H1 (cell line): ENCODE measurements around the gene RMND5A. TPM values are rescaled to one million over a fixed set of nuclear protein-coding genes. Genes with fewer than 3 reads are reported as not detected.

Experiments used
- CTCF ChIA-PET: fragments of 300-600 bp; sonication (Branson Sonifier 250); formaldehyde crosslinking; loops from one replicate; lab custom pipeline; 2021; ENCODE audit not compliant: partially characterized antibody; lab: Charles Lee
- POLR2A ChIA-PET: fragments of 300-600 bp; sonication (Branson Sonifier 250); formaldehyde crosslinking; loops from one replicate; lab custom pipeline; 2021; ENCODE audit warnings: inconsistent platforms; ENCODE audit not compliant: partially characterized antibody; lab: Charles Lee
- DNase-seq, 2 experiments: peaks; one replicate each; pipeline versions ENCODE4 v3.0.0 to v3.0.0-alpha.2; 2010 to 2022; ENCODE audit warnings: low spot score in 2 of 2, low read depth in 1 of 2, mixed read lengths in 1 of 2
- FAIRE-seq: peaks from 2 replicates; lab custom pipeline; 2011; peaks lifted over from hg19 to GRCh38; lab: Jason Lieb, UNC
- H2AFZ ChIP-seq: 2 replicates; pipeline ENCODE4 v1.8.1; 2012; ENCODE audit warnings: low read length, inconsistent platforms
- H2AK5ac ChIP-seq: 2 replicates; pipeline ENCODE4 v1.6.1; 2013; ENCODE audit warnings: low read depth, low read length
- H2BK120ac ChIP-seq: replicated peaks from 2 replicates; pipeline ENCODE3; 2013; ENCODE audit warnings: low read depth, low read length, inconsistent platforms
- H2BK12ac ChIP-seq: 2 replicates; pipeline ENCODE4 v1.6.1; 2013; ENCODE audit warnings: low read depth, low read length
- H2BK15ac ChIP-seq: 2 replicates; pipeline ENCODE4 v1.6.1; 2013; ENCODE audit warnings: low read length
- H2BK20ac ChIP-seq: 2 replicates; pipeline ENCODE4 v1.6.1; 2013; ENCODE audit warnings: low read length
- H2BK5ac ChIP-seq: 2 replicates; pipeline ENCODE4 v1.6.1; 2013; ENCODE audit warnings: low read depth, low read length
- H3K14ac ChIP-seq: 2 replicates; pipeline ENCODE4 v1.6.1; 2013; ENCODE audit warnings: inconsistent platforms; ENCODE audit not compliant: insufficient read length
- H3K18ac ChIP-seq: 2 replicates; pipeline ENCODE4 v1.6.1; 2013; ENCODE audit warnings: low read length; ENCODE audit errors: extremely low read depth
- H3K23ac ChIP-seq: 2 replicates; pipeline ENCODE4 v1.6.1; 2013; ENCODE audit warnings: inconsistent platforms; ENCODE audit not compliant: insufficient read length
- H3K23me2 ChIP-seq: 2 replicates; pipeline ENCODE4 v1.6.1; 2013; ENCODE audit warnings: low read depth, low read length
- H3K27ac ChIP-seq: 2 replicates; pipeline ENCODE4 v1.6.1; 2011; ENCODE audit warnings: low read depth, low read length, inconsistent platforms
- H3K27me3 ChIP-seq, 4 experiments: replicated peaks in 1 of 4; 1 replicate in 1 of 4; 2 replicates in 3 of 4; pipeline versions ENCODE4 v1.6.1 to v1.8.1; 2011 to 2013; ENCODE audit warnings: low read length in 3 of 4, mild to moderate bottlenecking in 3 of 4, inconsistent platforms in 2 of 4, mixed read lengths in 2 of 4, moderate library complexity in 1 of 4; ENCODE audit not compliant: control insufficient read depth in 3 of 4, insufficient read depth in 3 of 4; ENCODE audit errors: extremely low read depth in 1 of 4
- H3K36me3 ChIP-seq, 4 experiments: 2 replicates each; pipeline versions ENCODE4 v1.6.1 to v1.8.1; 2011 to 2013; ENCODE audit warnings: mild to moderate bottlenecking in 4 of 4, low read length in 3 of 4, moderate library complexity in 2 of 4, control low read depth in 1 of 4, inconsistent platforms in 1 of 4; ENCODE audit not compliant: insufficient read depth in 4 of 4, control insufficient read depth in 2 of 4
- H3K4ac ChIP-seq: replicated peaks from 2 replicates; pipeline ENCODE3; 2013; ENCODE audit warnings: low read length, low read depth, mixed read lengths, inconsistent platforms; ENCODE audit not compliant: insufficient read length
- H3K4me1 ChIP-seq, 4 experiments: replicated peaks in 1 of 4; 1 replicate in 1 of 4; 2 replicates in 3 of 4; pipeline versions ENCODE4 v1.6.1 to v1.8.1; 2011 to 2013; ENCODE audit warnings: low read length in 3 of 4, inconsistent platforms in 2 of 4, mixed read lengths in 1 of 4; ENCODE audit not compliant: insufficient read depth in 4 of 4, control insufficient read depth in 3 of 4
- H3K4me2 ChIP-seq, 2 experiments: 2 replicates each; pipeline versions ENCODE4 v1.6.1 to v1.8.1; 2011 to 2013; ENCODE audit warnings: low read depth in 2 of 2, low read length in 2 of 2, control low read depth in 1 of 2, inconsistent platforms in 1 of 2, mild to moderate bottlenecking in 1 of 2; ENCODE audit not compliant: insufficient read depth in 1 of 2
- H3K4me3 ChIP-seq, 4 experiments: fragments of 200-600, 300-600 bp in 1 of 4; sonication (generic), shearing (Covaris generic), sonication (Bioruptor Twin) in 1 of 4; 2 replicates each; pipeline versions ENCODE4 v1.5.1 to v1.8.1; 2011 to 2016; ENCODE audit warnings: low read length in 4 of 4, low read depth in 3 of 4, control low read depth in 2 of 4, inconsistent platforms in 2 of 4, mild to moderate bottlenecking in 2 of 4, mixed read lengths in 1 of 4, moderate library complexity in 1 of 4; ENCODE audit not compliant: insufficient read depth in 2 of 4; ENCODE audit errors: extremely low read depth in 1 of 4
- H3K56ac ChIP-seq: replicated peaks from 2 replicates; pipeline ENCODE3; 2013; ENCODE audit warnings: low read depth, mild to moderate bottlenecking, mixed read lengths, low read length, inconsistent platforms; ENCODE audit not compliant: insufficient read length
- H3K79me1 ChIP-seq: 2 replicates; pipeline ENCODE4 v1.6.1; 2013; ENCODE audit warnings: low read depth, low read length, control low read depth
- H3K79me2 ChIP-seq, 2 experiments: 2 replicates each; pipeline versions ENCODE4 v1.6.1 to v1.8.1; 2012 to 2013; ENCODE audit warnings: low read length in 2 of 2, mild to moderate bottlenecking in 2 of 2, inconsistent platforms in 1 of 2; ENCODE audit not compliant: insufficient read depth in 2 of 2, control insufficient read depth in 1 of 2
- H3K9ac ChIP-seq, 4 experiments: replicated peaks in 1 of 4; 1 replicate in 1 of 4; 2 replicates in 3 of 4; pipeline versions ENCODE4 v1.6.1 to v1.8.1; 2011 to 2013; ENCODE audit warnings: low read depth in 3 of 4, low read length in 3 of 4, control low read depth in 2 of 4, mild to moderate bottlenecking in 2 of 4, moderate library complexity in 2 of 4, inconsistent platforms in 1 of 4; ENCODE audit errors: extremely low read depth in 1 of 4
- H3K9me3 ChIP-seq, 2 experiments: 2 replicates each; pipeline versions ENCODE4 v1.6.1 to v1.8.1; 2012 to 2013; ENCODE audit warnings: mild to moderate bottlenecking in 2 of 2, moderate library complexity in 2 of 2, control low read depth in 1 of 2, inconsistent platforms in 1 of 2, low read depth in 1 of 2, low read length in 1 of 2, mixed read lengths in 1 of 2; ENCODE audit not compliant: insufficient read depth in 2 of 2
- H4K20me1 ChIP-seq, 2 experiments: replicated peaks in 1 of 2; 2 replicates each; pipeline versions ENCODE3 to v1.8.1; 2011 to 2013; ENCODE audit warnings: inconsistent platforms in 2 of 2, low read length in 2 of 2, mild to moderate bottlenecking in 1 of 2; ENCODE audit not compliant: insufficient read depth in 2 of 2, control insufficient read depth in 1 of 2
- H4K5ac ChIP-seq: 2 replicates; pipeline ENCODE4 v1.6.1; 2013; ENCODE audit warnings: low read length, low read depth, mixed read lengths, inconsistent platforms; ENCODE audit not compliant: insufficient read length
- H4K8ac ChIP-seq: 2 replicates; pipeline ENCODE4 v1.8.0; 2013; ENCODE audit warnings: mild to moderate bottlenecking, moderate library complexity, low read length, inconsistent platforms; ENCODE audit not compliant: insufficient read depth; ENCODE audit errors: extremely low read depth
- H4K91ac ChIP-seq: replicated peaks from 2 replicates; pipeline ENCODE3; 2013; ENCODE audit warnings: low read length, mixed read lengths, inconsistent platforms; ENCODE audit not compliant: insufficient read length
- ASH2L ChIP-seq: fragments of 200-600, 300-600 bp; sonication (generic); IDR thresholded peaks from one replicate; pipeline ENCODE4 v1.7.1; 2017; ENCODE audit warnings: low read length
- BACH1 ChIP-seq: IDR thresholded peaks from 2 replicates; pipeline ENCODE4 v1.6.1; 2012; ENCODE audit warnings: low read length, improper control_type of control experiment
- BCL11A ChIP-seq, 2 experiments: IDR thresholded peaks; one replicate each; pipeline ENCODE4 v1.6.1; 2011; ENCODE audit warnings: low read depth in 2 of 2, low read length in 2 of 2, mild to moderate bottlenecking in 2 of 2
- BRCA1 ChIP-seq: IDR thresholded peaks from 2 replicates; pipeline ENCODE4 v1.6.1; 2012; ENCODE audit warnings: low read depth, low read length, improper control_type of control experiment
- CBX5 ChIP-seq: fragments of 300-800, 300-1000 bp; sonication (generic); IDR thresholded peaks from 2 replicates; pipeline ENCODE4 v1.7.1; 2016; ENCODE audit warnings: antibody characterized with exemption, low read length, low read depth
- CHD2 ChIP-seq: IDR thresholded peaks from 2 replicates; pipeline ENCODE4 v1.6.1; 2012; ENCODE audit warnings: low read length, improper control_type of control experiment
- GTF2F1 ChIP-seq: IDR thresholded peaks from 2 replicates; pipeline ENCODE4 v1.6.1; 2012; ENCODE audit warnings: low read depth, low read length, improper control_type of control experiment, borderline replicate concordance
- MAFK ChIP-seq: IDR thresholded peaks from 2 replicates; pipeline ENCODE4 v1.6.1; 2012; ENCODE audit warnings: low read depth, mild to moderate bottlenecking, improper control_type of control experiment, low read length
- SRF ChIP-seq: IDR thresholded peaks from 2 replicates; pipeline ENCODE4 v1.6.1; 2011; ENCODE audit warnings: mild to moderate bottlenecking, low read depth, low read length, moderate library complexity
- TAF1 ChIP-seq: IDR thresholded peaks from 2 replicates; pipeline ENCODE4 v1.6.1; 2011; ENCODE audit warnings: mild to moderate bottlenecking, low read depth, low read length
- TBP ChIP-seq: IDR thresholded peaks from 2 replicates; pipeline ENCODE4 v1.6.1; 2011; ENCODE audit warnings: low read depth, low read length, improper control_type of control experiment
- TCF12 ChIP-seq: IDR thresholded peaks from 2 replicates; pipeline ENCODE4 v1.6.1; 2011; ENCODE audit warnings: low read depth, mild to moderate bottlenecking, low read length
- YY1 ChIP-seq: IDR thresholded peaks from 2 replicates; pipeline ENCODE4 v1.6.1; 2011; ENCODE audit warnings: low read depth, mild to moderate bottlenecking, low read length
- polyA plus RNA-seq, 7 experiments: library from polyadenylated mRNA; depleted of rRNA in 3 of 7; stranded (reverse) in 5 of 7; unstranded in 2 of 7; fragments of >200 nt in 5 of 7; fragments of 200-250 nt in 2 of 7; gene quantifications; 1 replicate in 5 of 7; 2 replicates in 1 of 7; 4 replicates in 1 of 7; pipeline versions ENCODE4 v1.2.1 to v1.2.3, GENCODE V29; 2011 to 2013; ENCODE audit warnings: missing spikeins in 2 of 7, mixed read lengths in 2 of 7
- total RNA-seq: library from RNA; stranded (reverse); fragmentation: NEBNext Ultra II Directional; extraction: Animal tissue kit (Norgen Biotek cat#: 25700); gene quantifications from 2 replicates; pipeline ENCODE4 v1.2.1, GENCODE V29; 2021
- TF ChIP-seq, protein P1 (sequence below): IDR thresholded peaks from 2 replicates; pipeline ENCODE4 v1.6.1; 2012; ENCODE audit warnings: inconsistent platforms

The RMND5A gene
- total and polyA plus RNA-seq, 2 of the 8 experiments (the other 6 are each of a cell fraction or from before 2014, with no cell fraction given), result 21.0 to 66.2 TPM

DNA sequence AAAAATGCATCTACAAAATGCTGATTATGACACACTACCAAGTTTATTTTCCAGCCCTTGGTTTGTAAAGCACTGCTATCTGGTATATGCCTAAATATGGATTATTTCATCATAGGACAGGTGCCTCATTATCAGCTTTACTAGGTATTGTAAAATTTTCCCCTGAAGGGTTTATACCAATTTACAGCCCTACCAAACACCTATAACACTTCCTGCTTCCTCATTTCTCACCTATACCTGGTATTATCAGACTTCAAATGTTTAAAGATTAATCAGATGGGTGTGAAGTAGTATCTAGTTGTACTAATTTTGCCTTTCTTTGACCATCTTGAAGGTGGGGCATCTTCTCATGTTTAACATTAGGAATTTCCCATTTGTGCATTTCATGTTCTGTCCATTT, 26.8 kb downstream of the RMND5A start:
- H2BK20ac ChIP-seq, result no peak overlapping the region
- no peak overlapping the region for H2AK5ac ChIP-seq
- no peak overlapping the region for H3K18ac ChIP-seq
- no peak overlapping the region for H4K91ac ChIP-seq
- no peak overlapping the region for H4K5ac ChIP-seq
- H2BK15ac ChIP-seq, result no peak overlapping the region
- H3K9ac ChIP-seq, result no peak overlapping the region
- no peak overlapping the region for H3K4me3 ChIP-seq
- H3K36me3 ChIP-seq, result peaks cover 0 to 22% (median 10%) of the 10 kb centered on the region in 4 experiments; a peak in 5 of 8 replicates
- no peak overlapping the region for H3K4ac ChIP-seq
- H4K20me1 ChIP-seq, result peaks cover 0 to 5% of the 10 kb centered on the region in 2 experiments
- FAIRE-seq, result no peak
- H2AFZ ChIP-seq, result no peak overlapping the region
- H3K79me2 ChIP-seq, result peaks cover 2 to 79% of the 10 kb centered on the region in 2 experiments; a peak in 3 of 4 replicates
- H3K27ac ChIP-seq, result no peak overlapping the region
- H3K56ac ChIP-seq, result no peak overlapping the region
- no peak overlapping the region for H3K14ac ChIP-seq
- no peak for DNase-seq
- no peaks in the 10 kb centered on the region for H3K27me3 ChIP-seq
- peaks cover 0 to 9% of the 10 kb centered on the region in 2 experiments; a peak in 3 of 4 replicates for H3K9me3 ChIP-seq
- H2BK12ac ChIP-seq, result no peak overlapping the region; the same call in 1 of the 2 replicates
- H2BK5ac ChIP-seq, result no peak overlapping the region
- H3K4me1 ChIP-seq, result peaks cover 0 to 2% (median 0%) of the 10 kb centered on the region in 4 experiments; a peak in 1 of 7 replicates
- CTCF ChIA-PET, result interaction anchor here (0.6 to 1.1 kb wide), 2 partner anchors 18 to 382 kb away, joined by 3 read pairs; no protein-coding TSS in a partner anchor
- TF ChIP-seq CHD2 (no peak), BACH1 (no peak), TBP (no peak), GTF2F1 (no peak), SRF (no peak), CBX5 (no peak), BRCA1 (no peak), YY1 (no peak), BCL11A (IDR thresholded peaks at IDR 0.05; ENCODE audit: low read depth in 2 of 2, low read length in 2 of 2) (no peak), MAFK (no peak), ASH2L (no peak), TCF12 (no peak), TAF1 (no peak)
- TF ChIP-seq, protein P1, sequence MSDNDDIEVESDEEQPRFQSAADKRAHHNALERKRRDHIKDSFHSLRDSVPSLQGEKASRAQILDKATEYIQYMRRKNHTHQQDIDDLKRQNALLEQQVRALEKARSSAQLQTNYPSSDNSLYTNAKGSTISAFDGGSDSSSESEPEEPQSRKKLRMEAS, result no peak
- no peak overlapping the region for H3K23ac ChIP-seq
- H3K79me1 ChIP-seq, result no peaks in the 10 kb centered on the region; the same call in 1 of the 2 replicates
- H3K4me2 ChIP-seq, result no peak overlapping the region
- H3K23me2 ChIP-seq, result no peaks in the 10 kb centered on the region
- no peak overlapping the region for H4K8ac ChIP-seq
- POLR2A ChIA-PET, result no interaction called here
- H2BK120ac ChIP-seq, result no peak overlapping the region
